GM23248 (cell line): ENCODE results near the gene KAZALD1. TPM values are rescaled to one million over a fixed set of nuclear protein-coding genes. Genes with fewer than 3 reads are reported as not detected.

ENCODE experiments used
- DNase-seq: peaks from one replicate; pipeline ENCODE4 v3.0.0-alpha.2; 2015
- H2AFZ ChIP-seq: fragments of 200-600 bp; sonication (generic); 2 replicates; pipeline ENCODE4 v1.6.1; 2016; ENCODE audit warnings: antibody characterized with exemption
- H3F3A ChIP-seq: fragments of 200-600 bp; sonication (generic); 2 replicates; pipeline ENCODE4 v1.6.1; 2016; ENCODE audit warnings: mild to moderate bottlenecking, antibody characterized with exemption, mixed run types; ENCODE audit not compliant: insufficient read depth
- H3K27ac ChIP-seq: fragments of 200-600 bp; sonication (generic); 2 replicates; pipeline ENCODE4 v1.5.1; 2016; ENCODE audit warnings: mild to moderate bottlenecking
- H3K27me3 ChIP-seq: fragments of 200-600 bp; sonication (generic); replicated peaks from 2 replicates; pipeline ENCODE4 v1.6.1; 2016; ENCODE audit warnings: mild to moderate bottlenecking; ENCODE audit not compliant: insufficient read depth
- H3K36me3 ChIP-seq: fragments of 200-600 bp; sonication (generic); 2 replicates; pipeline ENCODE4 v1.6.1; 2016; ENCODE audit warnings: low read depth, mild to moderate bottlenecking
- H3K4me1 ChIP-seq: fragments of 200-600 bp; sonication (generic); 2 replicates; pipeline ENCODE4 v1.6.1; 2016; ENCODE audit warnings: mild to moderate bottlenecking; ENCODE audit not compliant: insufficient read depth
- H3K4me2 ChIP-seq: fragments of 200-600 bp; sonication (generic); one replicate; pipeline ENCODE4 v1.6.1; 2016; ENCODE audit warnings: mild to moderate bottlenecking; ENCODE audit not compliant: unreplicated experiment
- H3K4me3 ChIP-seq: fragments of 200-600 bp; sonication (generic); 2 replicates; pipeline ENCODE4 v1.5.1; 2016; ENCODE audit warnings: mild to moderate bottlenecking
- H3K79me2 ChIP-seq: fragments of 200-600 bp; sonication (generic); 2 replicates; pipeline ENCODE4 v1.6.1; 2016; ENCODE audit warnings: mild to moderate bottlenecking; ENCODE audit not compliant: insufficient read depth
- H3K9ac ChIP-seq: fragments of 200-600 bp; sonication (generic); 2 replicates; pipeline ENCODE4 v1.6.1; 2016; ENCODE audit warnings: mild to moderate bottlenecking
- H3K9me2 ChIP-seq: fragments of 200-600 bp; sonication (generic); 2 replicates; pipeline ENCODE4 v1.6.1; 2016; ENCODE audit warnings: mixed run types, mild to moderate bottlenecking, moderate library complexity; ENCODE audit not compliant: insufficient read depth
- H3K9me3 ChIP-seq: fragments of 200-600 bp; sonication (generic); one replicate; pipeline ENCODE4 v1.6.1; 2017; ENCODE audit warnings: low read depth
- H4K20me1 ChIP-seq: fragments of 200-600 bp; sonication (generic); 2 replicates; pipeline ENCODE4 v1.6.0; 2016; ENCODE audit not compliant: insufficient read depth
- EZH2 ChIP-seq: fragments of 200-600 bp; sonication (generic); IDR thresholded peaks from 2 replicates; pipeline ENCODE4 v1.6.1; 2018; ENCODE audit warnings: antibody characterized with exemption, mild to moderate bottlenecking; ENCODE audit not compliant: insufficient read depth, poor library complexity, severe bottlenecking
- EZH2phosphoT487 ChIP-seq: fragments of 200-600 bp; sonication (generic); IDR thresholded peaks from 2 replicates; pipeline ENCODE4 v1.6.1; 2018; ENCODE audit warnings: antibody characterized with exemption, moderate library complexity, mild to moderate bottlenecking, low read depth; ENCODE audit not compliant: insufficient read depth
- WGBS, 2 experiments: methylation state at CpG; one replicate each; pipeline ENCODE4 v1.1.6; 2015 to 2017; ENCODE audit warnings: low lambda C conversion rate in 2 of 2, low coverage in 1 of 2; ENCODE audit errors: missing lambda C conversion rate in 2 of 2; 5-methylcytosine and 5-hydroxymethylcytosine counted together
- in situ Hi-C: fragments of 300-500 bp; cut with MboI; formaldehyde crosslinking; loops from 2 replicates; pipeline ENCODE4 v1.15.0; 2020
- polyA plus RNA-seq: library from polyadenylated mRNA; unstranded; fragments of >200 nt; fragmentation: Nextera tagmentation; extraction: Ambion mirVana; gene quantifications from 2 replicates; pipeline ENCODE4 v1.2.1, GENCODE V29; 2016
- total RNA-seq: library from RNA; depleted of rRNA; stranded (reverse); fragments of >200 nt; shearing (Covaris generic); gene quantifications from 2 replicates; pipeline ENCODE4 v1.2.3, GENCODE V29; 2014

The KAZALD1 gene
- total and polyA plus RNA-seq, 2 experiments from 2014 or later: 34.4 to 62.6 TPM

DNA sequence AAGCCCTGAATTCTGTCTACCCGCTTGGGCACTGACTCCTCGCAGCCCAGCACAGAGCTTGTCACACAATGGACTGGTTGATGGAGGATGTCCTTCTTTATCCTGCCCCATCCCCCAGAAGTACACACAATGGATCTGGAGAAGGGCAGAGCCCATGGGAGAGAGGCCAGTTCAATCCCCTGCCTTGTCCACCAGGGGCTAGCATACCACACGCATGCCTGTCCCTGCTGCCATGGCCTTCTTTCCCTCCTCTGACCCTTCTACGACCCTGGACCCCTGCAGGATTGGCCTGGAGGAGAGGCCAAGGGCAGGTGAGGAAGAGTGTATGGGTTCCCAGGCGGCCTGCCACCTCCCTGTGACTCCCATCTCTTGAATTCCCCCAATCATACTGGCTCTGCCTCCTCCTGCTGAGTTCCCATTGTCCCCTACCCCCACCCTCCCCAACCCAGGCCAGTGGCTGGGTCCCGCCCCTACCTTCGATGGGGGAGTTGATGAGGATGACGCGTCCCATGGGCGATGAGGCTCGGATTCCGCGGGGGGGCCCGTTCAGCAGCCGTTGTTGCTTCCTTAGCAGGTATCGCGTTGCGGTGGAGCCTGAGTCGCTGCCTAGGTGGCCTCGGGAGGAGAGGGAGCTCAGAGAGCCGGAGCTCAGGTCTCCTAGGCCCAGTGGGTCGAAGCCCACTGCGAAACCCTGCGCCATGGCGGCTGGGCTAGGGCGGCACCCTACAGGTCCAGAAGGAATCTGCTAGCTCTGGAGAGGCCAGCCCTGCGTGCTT lies 32.1 kb upstream of the KAZALD1 start:
- Histone ChIP-seq H3K4me1 (peaks cover 12% of the 10 kb centered on the region), H3K4me3 (no peak overlapping the region), H3K9ac (no peak overlapping the region), H3K4me2 (no peak overlapping the region), H2AFZ (no peak overlapping the region), H3K27me3 (no peaks in the 10 kb centered on the region), H4K20me1 (no peaks in the 10 kb centered on the region), H3K79me2 (peaks cover 18% of the 10 kb centered on the region), H3K27ac (no peak overlapping the region), H3F3A (peaks cover 10% of the 10 kb centered on the region; the same call in 1 of the 2 replicates), H3K9me3 (no peaks in the 10 kb centered on the region), H3K9me2 (no peaks in the 10 kb centered on the region), H3K36me3 (peaks cover 2% of the 10 kb centered on the region; the same call in 1 of the 2 replicates)
- in situ Hi-C loops: no loop called here
- 72 to 78% methylated on average over 22 to 27 of the region's 27 CpGs for WGBS, 2 experiments
- TF ChIP-seq EZH2phosphoT487: no peak
- TF ChIP-seq EZH2: no peak
- DNase-seq: peak; percentile 36

DNA sequence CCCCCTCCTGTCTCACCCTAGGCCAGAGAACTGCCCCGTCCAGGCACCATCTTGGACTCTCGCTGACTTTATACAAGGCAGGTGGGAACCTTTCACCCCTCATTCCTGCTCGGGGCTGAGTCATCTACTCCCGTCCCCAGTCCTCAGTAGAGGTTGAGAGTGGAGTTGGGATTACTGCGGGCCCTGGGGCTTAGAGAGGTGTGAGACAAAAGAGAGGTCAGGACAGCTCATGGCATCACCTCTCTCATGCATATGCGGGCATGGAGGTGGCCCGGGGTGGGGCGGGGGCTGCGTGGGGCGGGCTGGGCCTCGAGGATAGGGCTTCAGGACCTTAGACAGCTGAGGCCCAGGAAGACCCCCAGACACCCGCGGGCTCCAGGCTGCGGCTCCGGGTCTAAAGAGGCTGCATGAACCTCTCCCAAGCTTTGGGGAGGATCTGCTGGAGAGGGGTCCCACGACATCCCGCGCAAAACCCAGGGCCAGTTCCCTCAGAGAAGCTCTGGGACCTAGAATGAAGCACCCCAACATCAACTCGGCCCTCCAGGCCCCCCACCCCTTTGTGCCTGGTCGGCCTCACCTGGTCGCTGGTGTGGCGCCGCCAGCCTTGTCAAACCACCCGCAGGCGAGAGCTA lies 31.2 kb upstream of the KAZALD1 start:
- WGBS, 2 experiments: 19 to 22% methylated on average over 17 to 25 of the region's 25 CpGs
- H3K4me3 ChIP-seq: peak overlapping the region; percentile 82

DNA sequence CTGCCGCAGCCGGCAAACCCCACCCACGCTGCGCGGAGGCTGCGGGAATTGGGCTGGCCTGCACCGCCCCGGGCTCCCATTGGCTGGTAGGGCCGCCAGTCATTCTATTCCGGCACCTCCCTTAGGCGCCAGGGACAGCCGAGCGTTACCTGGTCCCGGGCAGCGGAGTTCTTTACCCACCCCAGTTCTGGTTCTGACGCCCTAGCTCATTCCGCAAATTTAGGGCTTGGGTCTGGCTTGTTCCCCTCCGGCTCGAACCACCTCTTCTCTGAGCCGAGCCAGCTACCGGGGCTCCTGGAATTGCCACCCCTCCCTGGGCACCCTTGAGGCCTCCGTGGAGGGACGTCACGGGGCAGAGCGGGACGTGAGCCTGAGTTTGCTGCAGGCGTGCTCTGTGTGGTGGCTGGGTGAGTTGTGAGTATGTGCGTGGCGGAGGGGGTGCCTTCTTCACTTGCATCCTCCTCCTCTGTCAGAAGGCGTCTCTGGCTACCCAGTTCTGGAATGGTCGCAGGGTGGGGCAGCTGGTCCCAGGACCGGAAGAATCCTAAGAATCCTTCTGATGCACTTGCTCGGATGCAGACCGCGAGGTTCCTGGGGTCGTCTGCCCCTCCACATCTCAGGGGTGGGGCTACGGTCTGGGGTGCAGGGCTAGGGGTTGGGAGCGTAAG lies 30.5 kb upstream of the KAZALD1 start, which contains the start of the genes PDZD7 and SFXN3:
TSS of gene PDZD7 (minus strand) at position 2 of the 668 bp plus-strand sequence. CDS start 910 bp downstream, outside the sequence.
TSS of gene SFXN3 (plus strand) at position 107 of the 668 bp plus-strand sequence. CDS start 3,461 bp downstream, outside the sequence.
- Histone ChIP-seq H3K9ac (peak within 1 kb of the TSS; percentile 97), H3K9me3 (no peaks in the 10 kb centered on the region), H3F3A (peaks cover 10% of the 10 kb centered on the region; the same call in 1 of the 2 replicates), H3K36me3 (peaks cover 16% of the 10 kb centered on the region), H2AFZ (peak within 1 kb of the TSS; percentile 84), H3K4me3 (peak within 1 kb of the TSS; percentile 82), H4K20me1 (no peaks in the 10 kb centered on the region), H3K27me3 (no peaks in the 10 kb centered on the region), H3K4me1 (peaks cover 12% of the 10 kb centered on the region), H3K9me2 (no peaks in the 10 kb centered on the region), H3K79me2 (peaks cover 34% of the 10 kb centered on the region), H3K4me2 (peak within 1 kb of the TSS; percentile 96), H3K27ac (peak within 1 kb of the TSS; percentile 99)
- peak; percentile 94 for DNase-seq
- 1% methylated on average over 38 of the region's 38 CpGs for WGBS, 2 experiments
- in situ Hi-C loops: no loop called here
- TF ChIP-seq EZH2phosphoT487 (no peak), EZH2 (no peak)

More for the DNA sequence above, 31.2 kb upstream of the KAZALD1 start:
- Histone ChIP-seq H3K4me1 (peaks cover 12% of the 10 kb centered on the region), H2AFZ (peak overlapping the region; percentile 84), H3K9me3 (no peaks in the 10 kb centered on the region), H3K27me3 (no peaks in the 10 kb centered on the region), H3K36me3 (peaks cover 11% of the 10 kb centered on the region), H3F3A (peaks cover 10% of the 10 kb centered on the region; the same call in 1 of the 2 replicates), H3K79me2 (peaks cover 27% of the 10 kb centered on the region), H3K4me2 (peak overlapping the region; percentile 96), H3K9me2 (no peaks in the 10 kb centered on the region), H3K27ac (no peak overlapping the region), H4K20me1 (no peaks in the 10 kb centered on the region), H3K9ac (peak overlapping the region; percentile 97; the same call in 1 of the 2 replicates)
- TF ChIP-seq EZH2: no peak
- TF ChIP-seq EZH2phosphoT487: no peak
- in situ Hi-C loops: no loop called here
- no peak for DNase-seq

DNA sequence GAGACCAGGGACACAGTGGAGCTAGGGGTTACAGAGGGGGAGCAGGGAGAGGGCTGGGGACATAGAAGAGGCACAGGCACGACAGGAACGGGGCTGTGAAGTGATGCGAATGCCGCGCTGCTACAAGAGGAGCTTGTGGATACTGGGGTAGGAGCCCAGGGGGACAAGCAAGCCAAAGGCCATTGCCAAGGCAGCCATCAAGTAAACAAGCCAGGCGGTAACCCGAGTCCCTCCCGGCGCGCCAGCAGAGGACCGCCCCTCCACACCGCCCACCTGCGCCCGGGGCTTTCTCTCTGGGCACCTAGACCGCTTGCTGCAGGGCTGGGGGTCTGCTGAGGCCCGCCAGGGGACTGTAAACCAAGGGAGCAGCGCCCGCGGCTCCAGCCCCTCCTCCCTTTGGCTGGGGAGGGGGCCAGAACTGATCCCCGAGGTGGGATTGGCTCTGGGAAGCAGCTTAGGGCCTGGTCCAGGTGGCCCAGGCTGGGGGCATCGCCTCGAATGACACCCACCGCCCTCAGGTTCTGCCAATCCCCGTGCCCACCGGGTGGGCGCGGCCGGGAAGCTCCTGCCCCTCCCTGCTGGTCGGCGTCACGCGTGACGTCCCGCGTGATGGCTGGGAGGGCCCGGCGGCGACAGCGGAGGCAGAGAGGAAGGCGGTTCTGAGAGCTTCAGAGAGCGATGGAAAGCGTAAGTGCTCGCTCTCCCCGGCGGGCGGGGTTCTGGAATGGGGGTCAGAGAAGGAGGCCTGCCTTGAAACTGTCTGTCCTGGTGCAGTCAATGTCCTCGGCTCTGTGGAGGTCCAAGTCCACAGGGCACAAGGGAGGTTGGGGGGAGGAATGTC lies 29.8 kb upstream of the KAZALD1 start:
- peak overlapping the region; percentile 99 for H3K27ac ChIP-seq
- H3K9ac ChIP-seq: peak overlapping the region; percentile 97
- DNase-seq: peak; percentile 91
- no peaks in the 10 kb centered on the region for H3K9me3 ChIP-seq
- no peaks in the 10 kb centered on the region for H4K20me1 ChIP-seq
- in situ Hi-C loops: no loop called here
- no peaks in the 10 kb centered on the region for H3K27me3 ChIP-seq
- H3K9me2 ChIP-seq: no peaks in the 10 kb centered on the region
- peaks cover 40% of the 10 kb centered on the region for H3K79me2 ChIP-seq
- peak overlapping the region; percentile 84 for H2AFZ ChIP-seq
- H3K4me2 ChIP-seq: peak overlapping the region; percentile 96
- H3K36me3 ChIP-seq: peaks cover 23% of the 10 kb centered on the region
- peak overlapping the region; percentile 82 for H3K4me3 ChIP-seq
- WGBS, 2 experiments: 0 to 1% methylated on average over 39 to 42 of the region's 47 CpGs
- TF ChIP-seq EZH2phosphoT487 (no peak), EZH2 (no peak)
- peaks cover 10% of the 10 kb centered on the region; the same call in 1 of the 2 replicates for H3F3A ChIP-seq
- H3K4me1 ChIP-seq: peaks cover 12% of the 10 kb centered on the region
